ENCODE results near the gene TNNC2.

DNA sequence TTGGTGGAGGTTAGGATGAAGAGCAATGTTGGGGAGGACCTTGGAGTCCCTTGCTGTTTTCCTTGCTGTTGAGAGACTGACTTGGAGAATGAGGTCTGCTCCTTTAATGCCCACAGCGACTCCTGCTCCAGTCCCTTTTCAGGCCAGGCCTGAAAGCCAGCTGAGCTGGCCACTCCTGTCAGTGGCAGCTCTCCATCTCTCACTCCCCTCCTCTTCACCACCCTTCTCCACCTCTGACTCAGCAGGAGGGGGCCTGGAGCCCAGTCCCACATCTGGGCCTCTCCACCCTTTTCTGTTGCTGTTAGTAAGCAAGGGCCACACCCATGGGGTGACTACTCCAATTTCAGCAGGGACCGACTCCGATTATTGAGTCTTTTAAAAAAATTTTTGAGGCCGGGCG is 8.7 kb upstream of the TNNC2 start:
- TF ChIP-seq JUN (CRISPR knock-in tag; IDR thresholded peaks at IDR 0.05) (no peak), EZH2 (conservative IDR thresholded peaks at IDR 0.05; ENCODE audit: low read depth, low read length) (no peak), ZNF660 (CRISPR knock-in tag; IDR thresholded peaks at IDR 0.05; ENCODE audit: borderline replicate concordance, low read depth) (no peak)
